ENCODE measurements around the gene KAZALD1.

KAZALD1 gene

DNA sequence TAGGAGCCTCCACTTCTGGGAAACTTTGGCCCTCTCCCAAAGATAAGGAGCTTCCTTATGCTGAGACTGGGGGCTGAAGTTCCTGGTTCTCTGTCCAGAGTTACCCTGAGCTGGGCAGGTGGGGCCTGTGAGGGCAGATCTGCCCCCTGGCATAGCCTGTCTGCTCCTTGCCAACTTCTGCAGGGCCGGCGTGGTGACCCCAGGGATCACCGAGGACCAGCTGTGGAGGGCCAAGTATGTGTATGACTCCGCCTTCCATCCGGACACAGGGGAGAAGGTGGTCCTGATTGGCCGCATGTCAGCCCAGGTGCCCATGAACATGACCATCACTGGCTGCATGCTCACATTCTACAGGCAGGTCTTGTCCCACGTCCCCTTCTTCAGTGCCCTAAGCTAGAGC, 26.5 kb upstream of the KAZALD1 start:
- peaks cover 20% of the 10 kb centered on the region for H3K4me1 Mint-ChIP-seq (ENCODE audit: low read depth)
- no peak overlapping the region for H3K4me3 Mint-ChIP-seq
- no peaks in the 10 kb centered on the region for H3K27me3 Mint-ChIP-seq (ENCODE audit: low read depth)
- peaks cover 23% of the 10 kb centered on the region for H3K36me3 Mint-ChIP-seq (ENCODE audit: low read depth)
- no peak overlapping the region for H3K27ac Mint-ChIP-seq
- no peak for DNase-seq (ENCODE audit: low spot score)
- no peaks in the 10 kb centered on the region for H3K9me3 Mint-ChIP-seq

DNA sequence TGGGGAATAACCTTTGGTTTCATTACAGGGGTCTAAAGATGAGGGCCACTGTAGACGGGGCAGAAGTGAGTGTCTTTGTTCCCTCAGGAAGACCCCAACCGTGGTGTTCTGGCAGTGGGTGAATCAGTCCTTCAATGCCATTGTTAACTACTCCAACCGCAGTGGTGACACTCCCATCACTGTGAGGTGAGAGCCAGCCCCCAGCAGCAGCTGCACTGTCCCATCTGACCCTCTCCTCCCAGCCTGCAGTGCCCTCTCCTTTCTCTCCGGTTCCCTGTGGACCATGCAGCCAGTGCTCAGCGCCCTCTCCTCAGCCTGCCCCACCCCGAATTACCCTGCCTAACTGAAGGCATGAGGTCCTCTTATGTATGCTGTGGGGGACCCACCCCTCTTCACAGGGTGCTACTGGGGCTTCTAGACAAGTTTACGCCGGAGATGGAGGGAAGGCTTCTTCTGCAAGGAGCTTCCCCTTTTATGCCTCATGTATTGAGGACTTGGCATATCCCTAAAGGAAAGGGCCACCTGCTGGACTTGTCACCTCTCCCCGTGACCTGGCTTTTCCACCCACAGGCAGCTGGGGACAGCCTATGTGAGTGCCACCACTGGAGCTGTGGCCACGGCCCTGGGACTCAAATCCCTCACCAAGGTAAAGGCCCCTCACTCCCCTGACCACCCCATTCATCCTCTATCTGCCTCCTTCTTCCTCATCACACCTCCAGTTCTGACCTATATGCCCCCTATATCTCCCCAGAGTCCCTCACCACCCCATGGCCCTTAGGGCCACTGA, 25.7 kb upstream of the KAZALD1 start:
- Mint-ChIP-seq H3K27me3 (ENCODE audit: low read depth) (no peaks in the 10 kb centered on the region), H3K4me3 (no peak overlapping the region), H3K36me3 (ENCODE audit: low read depth) (peaks cover 24% of the 10 kb centered on the region), H3K4me1 (ENCODE audit: low read depth) (peaks cover 22% of the 10 kb centered on the region), H3K9me3 (no peaks in the 10 kb centered on the region), H3K27ac (no peak overlapping the region)
- no peak for DNase-seq (ENCODE audit: low spot score)

DNA sequence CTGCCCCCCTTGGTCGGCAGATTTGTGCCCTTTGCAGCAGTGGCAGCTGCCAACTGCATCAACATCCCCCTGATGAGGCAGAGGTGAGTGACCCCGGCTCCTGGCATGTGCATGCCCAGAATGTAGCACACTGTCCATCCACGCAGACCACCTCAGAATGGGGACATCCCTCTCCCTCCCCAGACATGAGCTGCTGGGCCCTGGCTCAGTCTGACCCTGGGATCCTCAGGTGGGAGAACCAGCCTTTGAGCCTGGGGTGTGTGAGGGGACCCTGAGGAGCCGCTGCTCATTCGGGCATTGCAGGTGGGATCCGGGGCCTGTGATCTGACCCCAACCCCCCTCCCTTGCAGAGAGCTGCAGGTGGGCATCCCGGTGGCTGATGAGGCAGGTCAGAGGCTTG, 25.1 kb upstream of the KAZALD1 start:
- peaks cover 21% of the 10 kb centered on the region for H3K4me1 Mint-ChIP-seq (ENCODE audit: low read depth)
- H3K9me3 Mint-ChIP-seq, result no peaks in the 10 kb centered on the region
- no peak overlapping the region for H3K4me3 Mint-ChIP-seq
- H3K27ac Mint-ChIP-seq, result no peak overlapping the region
- DNase-seq (ENCODE audit: low spot score), result no peak
- peaks cover 25% of the 10 kb centered on the region for H3K36me3 Mint-ChIP-seq (ENCODE audit: low read depth)
- H3K27me3 Mint-ChIP-seq (ENCODE audit: low read depth), result no peaks in the 10 kb centered on the region

GRCh38 chr10:101038484-101038883, 23.3 kb upstream of the KAZALD1 start:
- peaks cover under 1% of the 10 kb centered on the region for H3K27me3 Mint-ChIP-seq (ENCODE audit: low read depth)
- no peaks in the 10 kb centered on the region for H3K9me3 Mint-ChIP-seq

GRCh38 chr10:101040061-101040460, 21.7 kb upstream of the KAZALD1 start:
- H3K27ac Mint-ChIP-seq, result no peak overlapping the region
- H3K36me3 Mint-ChIP-seq (ENCODE audit: low read depth), result peaks cover 22% of the 10 kb centered on the region
- H3K4me1 Mint-ChIP-seq (ENCODE audit: low read depth), result peaks cover 21% of the 10 kb centered on the region
- DNase-seq (ENCODE audit: low spot score), result no peak
- H3K4me3 Mint-ChIP-seq, result no peak overlapping the region
- peaks cover 11% of the 10 kb centered on the region for H3K27me3 Mint-ChIP-seq (ENCODE audit: low read depth)
- no peaks in the 10 kb centered on the region for H3K9me3 Mint-ChIP-seq

More at GRCh38 chr10:101038484-101038883, 23.3 kb upstream of the KAZALD1 start:
- Mint-ChIP-seq H3K4me3 (no peak overlapping the region), H3K27ac (no peak overlapping the region), H3K4me1 (ENCODE audit: low read depth) (peaks cover 24% of the 10 kb centered on the region), H3K36me3 (ENCODE audit: low read depth) (peaks cover 25% of the 10 kb centered on the region)
- DNase-seq (ENCODE audit: low spot score), result no peak

GRCh38 chr10:101040851-101041250, 20.9 kb upstream of the KAZALD1 start:
- DNase-seq (ENCODE audit: low spot score), result no peak
- H3K4me3 Mint-ChIP-seq, result no peak overlapping the region
- peaks cover 18% of the 10 kb centered on the region for H3K27me3 Mint-ChIP-seq (ENCODE audit: low read depth)
- peaks cover 19% of the 10 kb centered on the region for H3K36me3 Mint-ChIP-seq (ENCODE audit: low read depth)
- H3K9me3 Mint-ChIP-seq, result no peaks in the 10 kb centered on the region
- peaks cover 21% of the 10 kb centered on the region for H3K4me1 Mint-ChIP-seq (ENCODE audit: low read depth)
- no peak overlapping the region for H3K27ac Mint-ChIP-seq

- H3K4me3 Mint-ChIP-seq, result no peak overlapping the region
- peaks cover 23% of the 10 kb centered on the region for H3K27me3 Mint-ChIP-seq (ENCODE audit: low read depth)
- no peaks in the 10 kb centered on the region for H3K9me3 Mint-ChIP-seq
- DNase-seq (ENCODE audit: low spot score), result peak; percentile 62
- peak overlapping the region; percentile 7 for H3K27ac Mint-ChIP-seq
- H3K4me1 Mint-ChIP-seq (ENCODE audit: low read depth), result peaks cover 21% of the 10 kb centered on the region
- H3K36me3 Mint-ChIP-seq (ENCODE audit: low read depth), result peaks cover 17% of the 10 kb centered on the region
These were observed 20.5 kb upstream of the KAZALD1 start for GRCh38 chr10:101041252-101041761.

GRCh38 chr10:101042118-101042517, 19.7 kb upstream of the KAZALD1 start:
- no peaks in the 10 kb centered on the region for H3K9me3 Mint-ChIP-seq

DNA sequence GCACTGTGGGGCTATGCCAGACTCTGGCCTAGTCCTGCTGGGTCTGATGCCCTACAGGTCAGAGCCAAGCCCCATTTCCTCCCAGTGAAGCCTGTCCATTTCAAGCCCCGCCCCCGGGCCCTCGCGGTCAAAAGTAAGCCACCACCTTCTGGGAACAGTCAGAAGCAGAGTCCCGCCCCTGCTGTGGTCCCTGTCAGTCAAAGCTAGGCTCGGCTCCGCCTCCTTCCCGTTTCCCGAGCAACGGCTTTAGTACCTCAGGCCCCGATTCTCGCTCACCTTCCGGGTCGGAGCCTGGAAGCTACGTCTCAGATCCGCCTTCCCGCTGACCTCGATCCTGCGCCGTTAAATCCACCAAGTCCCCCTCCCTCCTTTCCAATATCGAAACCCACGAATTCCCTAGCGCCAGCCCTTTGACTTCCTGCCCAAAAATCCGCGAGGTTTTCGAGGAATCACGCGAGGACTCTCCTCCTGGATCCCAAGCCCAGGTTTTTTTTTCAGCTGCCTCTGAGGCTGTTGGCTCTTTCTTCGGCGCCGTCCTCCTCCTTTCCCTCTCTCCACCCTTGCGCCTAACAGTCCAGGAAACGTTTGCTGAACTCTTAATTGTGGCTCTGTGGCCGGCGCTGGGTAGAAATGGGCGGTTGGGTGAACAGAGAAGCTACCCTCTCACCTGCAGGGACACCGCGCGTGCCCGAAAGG, 19.0 kb upstream of the KAZALD1 start:
- H3K4me3 Mint-ChIP-seq, result peak overlapping the region; percentile 91
- DNase-seq (ENCODE audit: low spot score), result peak; percentile 91
- H3K9me3 Mint-ChIP-seq, result no peaks in the 10 kb centered on the region
- H3K4me1 Mint-ChIP-seq (ENCODE audit: low read depth), result peaks cover 21% of the 10 kb centered on the region
- H3K36me3 Mint-ChIP-seq (ENCODE audit: low read depth), result peaks cover 10% of the 10 kb centered on the region
- H3K27me3 Mint-ChIP-seq (ENCODE audit: low read depth), result peaks cover 38% of the 10 kb centered on the region
- H3K27ac Mint-ChIP-seq, result peak overlapping the region; percentile 84

More at GRCh38 chr10:101042118-101042517, 19.7 kb upstream of the KAZALD1 start:
- Mint-ChIP-seq H3K4me1 (ENCODE audit: low read depth) (peaks cover 21% of the 10 kb centered on the region), H3K36me3 (ENCODE audit: low read depth) (peaks cover 15% of the 10 kb centered on the region), H3K4me3 (peak overlapping the region; percentile 91), H3K27ac (no peak overlapping the region), H3K27me3 (ENCODE audit: low read depth) (peaks cover 31% of the 10 kb centered on the region)
- no peak for DNase-seq (ENCODE audit: low spot score)

GRCh38 chr10:101043363-101043707, 18.5 kb upstream of the KAZALD1 start:
- H3K36me3 Mint-ChIP-seq (ENCODE audit: low read depth), result peaks cover 5% of the 10 kb centered on the region
- no peak overlapping the region for H3K27ac Mint-ChIP-seq
- peak overlapping the region; percentile 91 for H3K4me3 Mint-ChIP-seq
- DNase-seq (ENCODE audit: low spot score), result no peak
- peaks cover 21% of the 10 kb centered on the region for H3K4me1 Mint-ChIP-seq (ENCODE audit: low read depth)
- H3K9me3 Mint-ChIP-seq, result no peaks in the 10 kb centered on the region
- peaks cover 43% of the 10 kb centered on the region for H3K27me3 Mint-ChIP-seq (ENCODE audit: low read depth)

- Mint-ChIP-seq H3K27ac (no peak overlapping the region), H3K4me1 (ENCODE audit: low read depth) (peaks cover 24% of the 10 kb centered on the region), H3K4me3 (no peak overlapping the region), H3K36me3 (ENCODE audit: low read depth) (peaks cover 3% of the 10 kb centered on the region), H3K9me3 (no peaks in the 10 kb centered on the region), H3K27me3 (ENCODE audit: low read depth) (peaks cover 51% of the 10 kb centered on the region)
- DNase-seq (ENCODE audit: low spot score), result no peak
These were observed 17.7 kb upstream of the KAZALD1 start for GRCh38 chr10:101044117-101044516.

DNA sequence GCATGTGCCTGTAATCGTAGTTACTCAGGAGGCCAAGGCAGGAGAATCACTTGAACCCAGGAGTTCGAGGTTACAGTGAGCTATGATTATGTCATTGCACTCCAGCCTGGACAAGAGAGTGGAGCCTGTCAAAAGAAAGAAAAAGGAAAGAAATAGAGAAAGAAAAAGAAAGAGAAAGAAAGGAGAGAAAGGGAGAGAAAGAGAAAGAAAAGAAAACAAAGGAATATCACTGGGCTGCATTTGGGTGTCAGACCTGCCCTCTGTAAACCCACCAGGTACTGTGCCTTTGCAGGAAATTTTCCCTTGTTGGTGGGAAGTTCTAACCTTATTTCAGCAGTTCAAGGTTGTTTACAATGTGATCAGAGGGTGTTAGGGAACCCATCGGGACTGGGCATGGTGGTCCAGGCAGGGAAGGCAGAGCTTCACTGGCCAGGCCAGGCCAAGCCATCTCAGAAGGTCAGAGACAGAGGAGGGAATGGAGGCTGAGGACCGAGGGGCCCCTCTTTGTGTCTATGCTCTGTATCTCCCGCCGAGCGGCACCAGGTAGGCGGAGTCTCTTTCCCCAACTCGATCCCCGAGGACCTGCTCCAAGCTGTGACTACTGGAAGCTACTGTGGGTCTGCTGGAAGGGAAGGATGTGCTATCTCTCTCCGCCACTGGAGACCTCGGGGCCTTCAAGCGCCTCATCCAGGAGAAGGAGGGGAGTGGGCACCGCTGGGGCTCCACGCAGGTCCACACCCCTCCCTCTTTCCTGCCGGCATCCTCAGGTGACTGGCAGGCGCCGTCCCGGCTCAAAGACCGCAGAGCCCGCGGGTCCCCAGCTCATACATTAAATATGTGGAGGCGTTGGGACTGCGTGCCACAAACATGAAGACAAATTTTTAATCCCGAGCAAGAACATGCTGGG, 15.2 kb upstream of the KAZALD1 start:
- Mint-ChIP-seq H3K4me3 (no peak overlapping the region), H3K27ac (no peak overlapping the region), H3K27me3 (ENCODE audit: low read depth) (peaks cover 68% of the 10 kb centered on the region), H3K36me3 (ENCODE audit: low read depth) (peaks cover 1% of the 10 kb centered on the region), H3K9me3 (no peaks in the 10 kb centered on the region), H3K4me1 (ENCODE audit: low read depth) (peaks cover 23% of the 10 kb centered on the region)
- no peak for DNase-seq (ENCODE audit: low spot score)

- H3K4me1 Mint-ChIP-seq (ENCODE audit: low read depth), result peaks cover 21% of the 10 kb centered on the region
- DNase-seq (ENCODE audit: low spot score), result no peak
- H3K27me3 Mint-ChIP-seq (ENCODE audit: low read depth), result peaks cover 68% of the 10 kb centered on the region
- H3K27ac Mint-ChIP-seq, result no peak overlapping the region
- no peaks in the 10 kb centered on the region for H3K9me3 Mint-ChIP-seq
- no peak overlapping the region for H3K4me3 Mint-ChIP-seq
- H3K36me3 Mint-ChIP-seq (ENCODE audit: low read depth), result peaks cover 1% of the 10 kb centered on the region
These were observed 14.5 kb upstream of the KAZALD1 start for GRCh38 chr10:101047268-101047667.
